Breast epithelium (tissue), 3 donors: ENCODE results near the gene FTSJ3.

Source experiments
- POLR2A ChIP-seq: fragments of 450-650 bp; IDR thresholded peaks from one replicate; pipeline ENCODE4 v1.6.1; 2016; ENCODE audit warnings: antibody characterized with exemption, mild to moderate bottlenecking, moderate library complexity
- POLR2AphosphoS5 ChIP-seq, 3 donors: sonication (generic); formaldehyde crosslinking; IDR thresholded peaks; one replicate each; pipeline ENCODE4 v1.6.1; 2017; ENCODE audit warnings: antibody characterized with exemption in 3 of 3
- TF ChIP-seq, protein P1 (sequence below), 3 donors: fragments of 450-650 bp; IDR thresholded peaks; one replicate each; pipeline ENCODE4 v1.5.1; 2016 to 2017; ENCODE audit warnings: antibody characterized with exemption in 3 of 3, mild to moderate bottlenecking in 3 of 3, moderate library complexity in 3 of 3

- TF ChIP-seq, protein P1, sequence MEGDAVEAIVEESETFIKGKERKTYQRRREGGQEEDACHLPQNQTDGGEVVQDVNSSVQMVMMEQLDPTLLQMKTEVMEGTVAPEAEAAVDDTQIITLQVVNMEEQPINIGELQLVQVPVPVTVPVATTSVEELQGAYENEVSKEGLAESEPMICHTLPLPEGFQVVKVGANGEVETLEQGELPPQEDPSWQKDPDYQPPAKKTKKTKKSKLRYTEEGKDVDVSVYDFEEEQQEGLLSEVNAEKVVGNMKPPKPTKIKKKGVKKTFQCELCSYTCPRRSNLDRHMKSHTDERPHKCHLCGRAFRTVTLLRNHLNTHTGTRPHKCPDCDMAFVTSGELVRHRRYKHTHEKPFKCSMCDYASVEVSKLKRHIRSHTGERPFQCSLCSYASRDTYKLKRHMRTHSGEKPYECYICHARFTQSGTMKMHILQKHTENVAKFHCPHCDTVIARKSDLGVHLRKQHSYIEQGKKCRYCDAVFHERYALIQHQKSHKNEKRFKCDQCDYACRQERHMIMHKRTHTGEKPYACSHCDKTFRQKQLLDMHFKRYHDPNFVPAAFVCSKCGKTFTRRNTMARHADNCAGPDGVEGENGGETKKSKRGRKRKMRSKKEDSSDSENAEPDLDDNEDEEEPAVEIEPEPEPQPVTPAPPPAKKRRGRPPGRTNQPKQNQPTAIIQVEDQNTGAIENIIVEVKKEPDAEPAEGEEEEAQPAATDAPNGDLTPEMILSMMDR (IDR thresholded peaks at IDR 0.05) = no peak
- TF ChIP-seq POLR2AphosphoS5 (IDR thresholded peaks at IDR 0.05) (no peak), POLR2A (no peak)
These were observed 41.9 kb downstream of the FTSJ3 start for GRCh38 chr17:63785556-63785955.
